Osteocyte (in vitro differentiated cells): ENCODE data around the gene MINAR1. TPM values are rescaled to one million over a fixed set of nuclear protein-coding genes. Genes with fewer than 3 reads are reported as not detected.

Experiments used
- DNase-seq: peaks from one replicate; pipeline ENCODE4 v3.0.0; 2021; ENCODE audit warnings: mixed read lengths; ENCODE audit not compliant: unreplicated experiment; ENCODE audit errors: extremely low spot score
- H3K27ac Mint-ChIP-seq: one replicate; pipeline ENCODE4 v1.8.0; 2021; ENCODE audit warnings: mild to moderate bottlenecking, mixed read lengths; ENCODE audit not compliant: unreplicated experiment
- H3K27me3 Mint-ChIP-seq: one replicate; pipeline ENCODE4 v1.8.0; 2021; ENCODE audit warnings: mixed read lengths; ENCODE audit not compliant: unreplicated experiment
- H3K36me3 Mint-ChIP-seq: one replicate; pipeline ENCODE4 v1.8.0; 2021; ENCODE audit warnings: mixed read lengths; ENCODE audit not compliant: unreplicated experiment
- H3K4me1 Mint-ChIP-seq: one replicate; pipeline ENCODE4 v1.8.0; 2021; ENCODE audit warnings: mixed read lengths; ENCODE audit not compliant: unreplicated experiment
- H3K4me3 Mint-ChIP-seq: one replicate; pipeline ENCODE4 v1.8.0; 2021; ENCODE audit warnings: mild to moderate bottlenecking, moderate library complexity, mixed read lengths; ENCODE audit not compliant: unreplicated experiment
- H3K9me3 Mint-ChIP-seq: one replicate; pipeline ENCODE4 v1.8.0; 2021; ENCODE audit warnings: mixed read lengths; ENCODE audit not compliant: unreplicated experiment
- total RNA-seq: library from RNA; stranded (reverse); gene quantifications from 2 replicates; pipeline ENCODE4 v1.2.1, GENCODE V29; 2021
- TF ChIP-seq, protein P1 (sequence below): fragments of 200-600 bp; sonication (generic); IDR thresholded peaks from 2 replicates; pipeline ENCODE4 v1.5.0; 2021; ENCODE audit warnings: antibody characterized with exemption, mild to moderate bottlenecking, moderate library complexity

Gene MINAR1
- total RNA-seq, 1 donor from 2014 or later = 2.1 TPM

GRCh38 chr15:79400650-79401049, 31.5 kb upstream of the MINAR1 start:
- Mint-ChIP-seq H3K27ac (no peak overlapping the region), H3K4me1 (peaks cover 2% of the 10 kb centered on the region), H3K36me3 (no peaks in the 10 kb centered on the region), H3K4me3 (no peak overlapping the region), H3K9me3 (no peaks in the 10 kb centered on the region), H3K27me3 (no peaks in the 10 kb centered on the region)
- DNase-seq = no peak
- TF ChIP-seq, protein P1, sequence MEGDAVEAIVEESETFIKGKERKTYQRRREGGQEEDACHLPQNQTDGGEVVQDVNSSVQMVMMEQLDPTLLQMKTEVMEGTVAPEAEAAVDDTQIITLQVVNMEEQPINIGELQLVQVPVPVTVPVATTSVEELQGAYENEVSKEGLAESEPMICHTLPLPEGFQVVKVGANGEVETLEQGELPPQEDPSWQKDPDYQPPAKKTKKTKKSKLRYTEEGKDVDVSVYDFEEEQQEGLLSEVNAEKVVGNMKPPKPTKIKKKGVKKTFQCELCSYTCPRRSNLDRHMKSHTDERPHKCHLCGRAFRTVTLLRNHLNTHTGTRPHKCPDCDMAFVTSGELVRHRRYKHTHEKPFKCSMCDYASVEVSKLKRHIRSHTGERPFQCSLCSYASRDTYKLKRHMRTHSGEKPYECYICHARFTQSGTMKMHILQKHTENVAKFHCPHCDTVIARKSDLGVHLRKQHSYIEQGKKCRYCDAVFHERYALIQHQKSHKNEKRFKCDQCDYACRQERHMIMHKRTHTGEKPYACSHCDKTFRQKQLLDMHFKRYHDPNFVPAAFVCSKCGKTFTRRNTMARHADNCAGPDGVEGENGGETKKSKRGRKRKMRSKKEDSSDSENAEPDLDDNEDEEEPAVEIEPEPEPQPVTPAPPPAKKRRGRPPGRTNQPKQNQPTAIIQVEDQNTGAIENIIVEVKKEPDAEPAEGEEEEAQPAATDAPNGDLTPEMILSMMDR = no peak

GRCh38 chr15:79401301-79401700, 30.8 kb upstream of the MINAR1 start:
- H3K9me3 Mint-ChIP-seq = no peaks in the 10 kb centered on the region
- H3K27ac Mint-ChIP-seq = no peak overlapping the region
- H3K36me3 Mint-ChIP-seq = no peaks in the 10 kb centered on the region
- H3K27me3 Mint-ChIP-seq = no peaks in the 10 kb centered on the region
- TF ChIP-seq, protein P1 = no peak
- peaks cover 2% of the 10 kb centered on the region for H3K4me1 Mint-ChIP-seq
- DNase-seq = no peak
- H3K4me3 Mint-ChIP-seq = no peak overlapping the region

- no peaks in the 10 kb centered on the region for H3K27me3 Mint-ChIP-seq
- no peak for DNase-seq
- no peaks in the 10 kb centered on the region for H3K36me3 Mint-ChIP-seq
- no peak overlapping the region for H3K27ac Mint-ChIP-seq
- no peaks in the 10 kb centered on the region for H3K9me3 Mint-ChIP-seq
- peaks cover under 1% of the 10 kb centered on the region for H3K4me1 Mint-ChIP-seq
- H3K4me3 Mint-ChIP-seq = no peak overlapping the region
- TF ChIP-seq, protein P1 = no peak
Measured at GRCh38 chr15:79402136-79402535, 30.0 kb upstream of the MINAR1 start.

DNA sequence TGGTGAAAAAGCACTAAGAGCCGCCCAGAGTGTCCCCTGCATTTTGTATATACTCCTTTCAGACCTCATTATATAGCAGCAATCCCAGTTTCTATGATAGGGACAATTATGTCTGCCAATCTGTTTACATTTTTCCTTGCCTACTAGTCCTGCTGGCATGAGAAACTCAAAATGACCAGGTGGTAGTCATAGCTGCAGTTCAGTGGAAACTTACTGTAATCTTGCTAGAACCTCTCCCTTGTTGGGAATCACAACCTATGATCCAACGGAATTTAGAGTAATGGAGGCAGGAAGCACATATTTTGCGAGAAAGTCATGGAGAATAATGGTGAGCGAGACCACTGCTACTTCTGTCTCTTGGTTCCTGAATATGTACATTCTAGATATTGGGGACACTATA, 28.6 kb upstream of the MINAR1 start:
- Mint-ChIP-seq H3K4me1 (no peaks in the 10 kb centered on the region), H3K27ac (no peak overlapping the region), H3K4me3 (no peak overlapping the region), H3K27me3 (no peaks in the 10 kb centered on the region), H3K36me3 (no peaks in the 10 kb centered on the region), H3K9me3 (no peaks in the 10 kb centered on the region)
- no peak for DNase-seq
- TF ChIP-seq, protein P1 = no peak

- DNase-seq = no peak
- Mint-ChIP-seq H3K9me3 (no peaks in the 10 kb centered on the region), H3K27me3 (no peaks in the 10 kb centered on the region), H3K36me3 (no peaks in the 10 kb centered on the region), H3K4me1 (no peaks in the 10 kb centered on the region), H3K27ac (no peak overlapping the region), H3K4me3 (no peak overlapping the region)
- TF ChIP-seq, protein P1 = no peak
Measured at GRCh38 chr15:79406210-79406609, 25.9 kb upstream of the MINAR1 start.
